GM12878 (cell line): Measurements from ENCODE around the gene TTC33. TPM values are rescaled to one million over a fixed set of nuclear protein-coding genes. Genes with fewer than 3 reads are reported as not detected.

Experiments used
- ATAC-seq: fragments of 200-7000 bp; cut with Tn5 transposase; 3 replicates; pipeline ENCODE4 v1.9.1; 2020; ENCODE audit warnings: mild to moderate bottlenecking, moderate library complexity
- BruUV-seq: library from RNA; stranded (reverse); fragments of 400-500 nt; replicated peaks from 2 replicates; lab custom pipeline; 2021; lab: Mats Ljungman, UMichigan
- CTCF ChIA-PET: fragments of 300-600 bp; sonication (Branson Sonifier 250); formaldehyde crosslinking; extraction: SDS; loops from one replicate; lab custom pipeline; 2021; ENCODE audit warnings: inconsistent platforms; lab: Yijun Ruan, JAX
- POLR2A ChIA-PET: fragments of 350-600 bp; formaldehyde crosslinking; extraction: SDS; loops from one replicate; lab custom pipeline; 2021; ENCODE audit warnings: inconsistent platforms; lab: Charles Lee
- RAD21 ChIA-PET: fragments of 300-600 bp; sonication (Branson Sonifier 250); formaldehyde crosslinking; loops from one replicate; lab custom pipeline; 2023; ENCODE audit warnings: antibody characterized with exemption; ENCODE audit not compliant: unreplicated experiment; lab: Charles Lee
- SMC1A ChIA-PET: fragments of 300-600 bp; sonication (Branson Sonifier 250); formaldehyde crosslinking; loops from one replicate; lab custom pipeline; 2023; ENCODE audit not compliant: unreplicated experiment, uncharacterized antibody; lab: Charles Lee
- DNase-seq: peaks from one replicate; pipeline ENCODE4 v3.0.0-alpha.2; 2011; ENCODE audit warnings: low read depth, low spot score
- FAIRE-seq: peaks from 3 replicates; lab custom pipeline; 2011; peaks lifted over from hg19 to GRCh38; lab: Jason Lieb, UNC
- H2AFZ ChIP-seq: 2 replicates; pipeline ENCODE4 v1.6.0; 2011; ENCODE audit warnings: low read depth, low read length, control low read depth; ENCODE audit not compliant: control insufficient read depth
- H3K27ac ChIP-seq: 2 replicates; pipeline ENCODE4 v1.5.1; 2011; ENCODE audit warnings: control low read depth; ENCODE audit not compliant: control insufficient read depth, insufficient read depth
- H3K27me3 ChIP-seq, 2 experiments: replicated peaks in 1 of 2; 2 replicates each; pipeline versions ENCODE4 v1.6.0 to v1.6.1; 2011; ENCODE audit warnings: low read length in 1 of 2; ENCODE audit not compliant: control insufficient read depth in 2 of 2, insufficient read depth in 2 of 2
- H3K36me3 ChIP-seq, 2 experiments: 2 replicates each; pipeline ENCODE4 v1.5.1; 2011; ENCODE audit warnings: low read length in 1 of 2; ENCODE audit not compliant: control insufficient read depth in 2 of 2, insufficient read depth in 2 of 2
- H3K4me1 ChIP-seq: 2 replicates; pipeline ENCODE4 v1.6.1; 2011; ENCODE audit warnings: mild to moderate bottlenecking, low read length, moderate library complexity, mixed read lengths; ENCODE audit not compliant: control insufficient read depth, insufficient read depth
- H3K4me2 ChIP-seq: 2 replicates; pipeline ENCODE4 v1.6.0; 2011; ENCODE audit warnings: control low read depth; ENCODE audit not compliant: control insufficient read depth, insufficient read depth
- H3K4me3 ChIP-seq: fragments of 200-600 bp; sonication (generic); 2 replicates; pipeline ENCODE4 v1.5.1; 2016
- H3K79me2 ChIP-seq: 2 replicates; pipeline ENCODE4 v1.6.0; 2011; ENCODE audit warnings: low read length; ENCODE audit not compliant: control insufficient read depth, insufficient read depth
- H3K9ac ChIP-seq: 2 replicates; pipeline ENCODE4 v1.8.0; 2011; ENCODE audit warnings: low read length, control low read depth, mixed read lengths; ENCODE audit not compliant: control insufficient read depth, insufficient read depth
- H3K9me3 ChIP-seq: replicated peaks from 3 replicates; pipeline ENCODE4 v1.5.1; 2011; ENCODE audit warnings: mild to moderate bottlenecking, low read length; ENCODE audit not compliant: control insufficient read depth, insufficient read depth
- H4K20me1 ChIP-seq: 2 replicates; pipeline ENCODE4 v1.6.0; 2011; ENCODE audit not compliant: control insufficient read depth, insufficient read depth
- ATF7 ChIP-seq: fragments of 450-650 bp; IDR thresholded peaks from 2 replicates; pipeline ENCODE4 v1.6.1; 2016; ENCODE audit warnings: low read depth, mild to moderate bottlenecking
- CBFB ChIP-seq: IDR thresholded peaks from 2 replicates; pipeline ENCODE4 v1.6.1; 2016; ENCODE audit warnings: antibody characterized with exemption, low read depth
- CHD1 ChIP-seq: IDR thresholded peaks from 2 replicates; pipeline ENCODE4 v1.6.1; 2012; ENCODE audit warnings: low read depth, low read length, improper control_type of control experiment
- CHD2 ChIP-seq: IDR thresholded peaks from 2 replicates; pipeline ENCODE4 v1.6.1; 2011; ENCODE audit warnings: low read depth, low read length, improper control_type of control experiment, borderline replicate concordance
- CREB1 ChIP-seq: IDR thresholded peaks from 2 replicates; pipeline ENCODE4 v1.6.1; 2012; ENCODE audit warnings: low read depth, mild to moderate bottlenecking, inconsistent platforms
- EED ChIP-seq: sonication (generic); IDR thresholded peaks from 2 replicates; pipeline ENCODE4 v1.6.1; 2016; ENCODE audit warnings: antibody characterized with exemption, low read depth
- NBN ChIP-seq: fragments of 450-650 bp; IDR thresholded peaks from 2 replicates; pipeline ENCODE4 v1.6.1; 2016
- NFIC ChIP-seq: IDR thresholded peaks from 2 replicates; pipeline ENCODE4 v1.6.1; 2012; ENCODE audit warnings: low read depth, mild to moderate bottlenecking, inconsistent platforms, low read length, moderate library complexity
- POLR2AphosphoS2 ChIP-seq: IDR thresholded peaks from 2 replicates; pipeline ENCODE4 v1.6.1; 2011; ENCODE audit warnings: low read depth, mild to moderate bottlenecking, low read length, improper control_type of control experiment, moderate library complexity
- POU2F2 ChIP-seq: IDR thresholded peaks from 3 replicates; pipeline ENCODE4 v1.6.1; 2011; ENCODE audit warnings: low read depth, mild to moderate bottlenecking, low read length, borderline replicate concordance
- RAD51 ChIP-seq: fragments of 450-650 bp; IDR thresholded peaks from 2 replicates; pipeline ENCODE4 v1.6.1; 2016; ENCODE audit warnings: moderate library complexity, mild to moderate bottlenecking, inconsistent platforms
- SMAD5 ChIP-seq: IDR thresholded peaks from 2 replicates; pipeline ENCODE4 v1.6.1; 2016; ENCODE audit warnings: antibody characterized with exemption, low read depth
- SREBF1 ChIP-seq: IDR thresholded peaks from 2 replicates; pipeline ENCODE4 v1.6.1; 2012; ENCODE audit warnings: mild to moderate bottlenecking, low read length
- ZNF622 ChIP-seq: fragments of 450-650 bp; IDR thresholded peaks from 2 replicates; pipeline ENCODE4 v1.6.1; 2017; ENCODE audit warnings: mild to moderate bottlenecking, inconsistent platforms
- WGBS: methylation state at CpG from one replicate; pipeline ENCODE4 v1.1.6; 2016; ENCODE audit warnings: low lambda C conversion rate; ENCODE audit not compliant: insufficient replicate concordance, insufficient coverage; ENCODE audit errors: missing lambda C conversion rate; 5-methylcytosine and 5-hydroxymethylcytosine counted together
- in situ Hi-C: fragments of 300-500 bp; cut with MboI; formaldehyde crosslinking; loops from 9 replicates; pipeline ENCODE4 v1.14.3; 2018; ENCODE audit warnings: mixed read lengths
- intact Hi-C: fragments of 100-400 bp; cut with micrococcal nuclease; formaldehyde crosslinking; loops from one replicate; pipeline ENCODE4 v1.14.2; 2022; ENCODE audit not compliant: unreplicated experiment
- polyA plus RNA-seq, 11 experiments: library from polyadenylated mRNA; depleted of rRNA in 4 of 11; unstranded in 6 of 11; stranded (reverse) in 5 of 11; fragments of >200 nt; fragmentation: Nextera tagmentation in 4 of 11; fragmentation: Illumina TruSeq in 1 of 11; extraction: Ambion mirVana in 4 of 11; extraction: Trizol in 1 of 11; gene quantifications; 1 replicate in 1 of 11; 2 replicates in 10 of 11; pipeline versions ENCODE4 v1.2.1 to v1.2.3, GENCODE V29; 2011 to 2016; ENCODE audit warnings: inconsistent platforms in 2 of 11, missing spikeins in 2 of 11, low read depth in 1 of 11
- total RNA-seq, 4 experiments: library from RNA; depleted of rRNA in 3 of 4; stranded (reverse); fragments of >200 nt in 3 of 4; fragmentation: Illumina TruSeq in 1 of 4; extraction: Trizol in 1 of 4; gene quantifications; 2 replicates each; pipeline versions ENCODE4 v1.2.1 to v1.2.3, GENCODE V29; 2013 to 2021
- TF ChIP-seq, protein P1 (sequence below): fragments of 150-350 bp; IDR thresholded peaks from 2 replicates; pipeline ENCODE4 v1.6.1; 2016; ENCODE audit warnings: low read depth, low read length
- TF ChIP-seq, protein P2 (sequence below): fragments of 450-650 bp; IDR thresholded peaks from 2 replicates; pipeline ENCODE4 v1.6.1; 2017; ENCODE audit warnings: mild to moderate bottlenecking, low read depth, inconsistent platforms; ENCODE audit not compliant: poor library complexity, severe bottlenecking
- TF ChIP-seq, protein P3 (sequence below): IDR thresholded peaks from 2 replicates; pipeline ENCODE4 v1.6.1; 2011; ENCODE audit warnings: low read depth, low read length, improper control_type of control experiment, borderline replicate concordance

The TTC33 gene
- total and polyA plus RNA-seq, 10 of the 15 experiments (the other 5 are each of a cell fraction or from before 2014, with no cell fraction given): 7.9 to 22.3 (median 14.6) TPM

DNA sequence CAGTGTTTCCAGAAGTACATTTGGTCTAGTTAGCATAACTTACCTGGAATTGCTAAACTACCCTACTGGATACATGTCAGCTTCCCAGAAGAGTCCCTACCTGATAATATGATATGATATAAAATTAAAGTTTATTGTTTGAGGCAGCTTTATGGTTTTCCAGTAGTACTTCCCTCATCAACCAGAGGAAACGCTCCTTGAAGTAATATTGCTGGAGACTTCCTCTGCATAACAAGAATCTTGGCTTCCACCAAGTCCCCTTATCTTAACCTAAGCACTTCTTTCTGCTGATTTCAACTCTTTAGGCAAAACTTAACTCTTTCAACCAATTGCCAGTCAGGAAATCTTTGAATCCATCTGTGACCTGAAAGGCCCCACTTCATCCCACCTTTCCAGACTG lies 290.3 kb downstream of the TTC33 start (continued):
- TF ChIP-seq, protein P1, sequence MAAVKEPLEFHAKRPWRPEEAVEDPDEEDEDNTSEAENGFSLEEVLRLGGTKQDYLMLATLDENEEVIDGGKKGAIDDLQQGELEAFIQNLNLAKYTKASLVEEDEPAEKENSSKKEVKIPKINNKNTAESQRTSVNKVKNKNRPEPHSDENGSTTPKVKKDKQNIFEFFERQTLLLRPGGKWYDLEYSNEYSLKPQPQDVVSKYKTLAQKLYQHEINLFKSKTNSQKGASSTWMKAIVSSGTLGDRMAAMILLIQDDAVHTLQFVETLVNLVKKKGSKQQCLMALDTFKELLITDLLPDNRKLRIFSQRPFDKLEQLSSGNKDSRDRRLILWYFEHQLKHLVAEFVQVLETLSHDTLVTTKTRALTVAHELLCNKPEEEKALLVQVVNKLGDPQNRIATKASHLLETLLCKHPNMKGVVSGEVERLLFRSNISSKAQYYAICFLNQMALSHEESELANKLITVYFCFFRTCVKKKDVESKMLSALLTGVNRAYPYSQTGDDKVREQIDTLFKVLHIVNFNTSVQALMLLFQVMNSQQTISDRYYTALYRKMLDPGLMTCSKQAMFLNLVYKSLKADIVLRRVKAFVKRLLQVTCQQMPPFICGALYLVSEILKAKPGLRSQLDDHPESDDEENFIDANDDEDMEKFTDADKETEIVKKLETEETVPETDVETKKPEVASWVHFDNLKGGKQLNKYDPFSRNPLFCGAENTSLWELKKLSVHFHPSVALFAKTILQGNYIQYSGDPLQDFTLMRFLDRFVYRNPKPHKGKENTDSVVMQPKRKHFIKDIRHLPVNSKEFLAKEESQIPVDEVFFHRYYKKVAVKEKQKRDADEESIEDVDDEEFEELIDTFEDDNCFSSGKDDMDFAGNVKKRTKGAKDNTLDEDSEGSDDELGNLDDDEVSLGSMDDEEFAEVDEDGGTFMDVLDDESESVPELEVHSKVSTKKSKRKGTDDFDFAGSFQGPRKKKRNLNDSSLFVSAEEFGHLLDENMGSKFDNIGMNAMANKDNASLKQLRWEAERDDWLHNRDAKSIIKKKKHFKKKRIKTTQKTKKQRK: no peak
- TF ChIP-seq CHD1: no peak
- TF ChIP-seq, protein P2, sequence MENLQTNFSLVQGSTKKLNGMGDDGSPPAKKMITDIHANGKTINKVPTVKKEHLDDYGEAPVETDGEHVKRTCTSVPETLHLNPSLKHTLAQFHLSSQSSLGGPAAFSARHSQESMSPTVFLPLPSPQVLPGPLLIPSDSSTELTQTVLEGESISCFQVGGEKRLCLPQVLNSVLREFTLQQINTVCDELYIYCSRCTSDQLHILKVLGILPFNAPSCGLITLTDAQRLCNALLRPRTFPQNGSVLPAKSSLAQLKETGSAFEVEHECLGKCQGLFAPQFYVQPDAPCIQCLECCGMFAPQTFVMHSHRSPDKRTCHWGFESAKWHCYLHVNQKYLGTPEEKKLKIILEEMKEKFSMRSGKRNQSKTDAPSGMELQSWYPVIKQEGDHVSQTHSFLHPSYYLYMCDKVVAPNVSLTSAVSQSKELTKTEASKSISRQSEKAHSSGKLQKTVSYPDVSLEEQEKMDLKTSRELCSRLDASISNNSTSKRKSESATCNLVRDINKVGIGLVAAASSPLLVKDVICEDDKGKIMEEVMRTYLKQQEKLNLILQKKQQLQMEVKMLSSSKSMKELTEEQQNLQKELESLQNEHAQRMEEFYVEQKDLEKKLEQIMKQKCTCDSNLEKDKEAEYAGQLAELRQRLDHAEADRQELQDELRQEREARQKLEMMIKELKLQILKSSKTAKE: no peak
- no peak for TF ChIP-seq EED
- no peak for TF ChIP-seq CHD2
- TF ChIP-seq SREBF1: no peak
- TF ChIP-seq POU2F2: no peak

DNA sequence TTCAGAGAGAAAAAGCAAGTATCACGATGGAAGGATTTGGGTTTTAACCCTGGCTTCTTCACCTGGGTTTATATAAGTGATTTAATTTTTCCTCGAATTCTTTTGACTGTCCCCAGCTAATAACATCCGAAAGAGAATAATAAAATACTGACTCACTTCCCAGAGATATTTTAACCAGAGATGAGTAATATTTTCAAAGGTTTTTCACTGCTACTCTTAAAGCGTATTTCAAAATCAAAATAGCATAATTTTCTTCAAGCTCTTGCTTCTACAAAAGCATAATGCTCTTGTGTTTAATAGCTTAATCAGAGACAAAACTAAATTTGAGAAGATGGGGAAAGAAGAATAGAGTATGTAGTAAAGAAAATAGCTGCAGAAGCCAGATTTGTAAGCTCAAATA lies 291.2 kb downstream of the TTC33 start:
- FAIRE-seq: no peak
- DNase-seq: no peak
- in situ Hi-C loops (no loop called here), intact Hi-C loops (no loop called here)
- H3K27ac ChIP-seq: no peak overlapping the region
- no peak overlapping the region for H3K4me3 ChIP-seq
- no peak overlapping the region for H2AFZ ChIP-seq
- ChIA-PET RAD21 (no interaction called here), CTCF (interaction anchor here (0.8 to 1.6 kb wide), 2 partner anchors 8 to 12 kb away, joined by 3 to 6 read pairs; no protein-coding TSS in a partner anchor), POLR2A (no interaction called here), SMC1A (interaction anchor here (0.6 to 2.5 kb wide), 7 partner anchors 8 to 221 kb away, joined by 3 to 23 read pairs (median 3); no protein-coding TSS in a partner anchor)
- H3K4me1 ChIP-seq: no peaks in the 10 kb centered on the region
- no peaks in the 10 kb centered on the region for H3K79me2 ChIP-seq
- no peak overlapping the region for H3K9ac ChIP-seq
- H3K27me3 ChIP-seq: no peaks in the 10 kb centered on the region
- H3K9me3 ChIP-seq: no peaks in the 10 kb centered on the region
- ATAC-seq: no peak
- no peaks in the 10 kb centered on the region for H4K20me1 ChIP-seq
- H3K4me2 ChIP-seq: no peak overlapping the region
- H3K36me3 ChIP-seq: no peaks in the 10 kb centered on the region
- no TSS peak for BruUV-seq
- WGBS: 23% methylated on average over 4 of the region's 4 CpGs
- TF ChIP-seq NFIC (no peak), ATF7 (no peak), CBFB (no peak), SMAD5 (no peak), RAD51 (no peak), CREB1 (no peak), ZNF622 (no peak), NBN (no peak), POLR2AphosphoS2 (no peak)
- TF ChIP-seq, protein P3, sequence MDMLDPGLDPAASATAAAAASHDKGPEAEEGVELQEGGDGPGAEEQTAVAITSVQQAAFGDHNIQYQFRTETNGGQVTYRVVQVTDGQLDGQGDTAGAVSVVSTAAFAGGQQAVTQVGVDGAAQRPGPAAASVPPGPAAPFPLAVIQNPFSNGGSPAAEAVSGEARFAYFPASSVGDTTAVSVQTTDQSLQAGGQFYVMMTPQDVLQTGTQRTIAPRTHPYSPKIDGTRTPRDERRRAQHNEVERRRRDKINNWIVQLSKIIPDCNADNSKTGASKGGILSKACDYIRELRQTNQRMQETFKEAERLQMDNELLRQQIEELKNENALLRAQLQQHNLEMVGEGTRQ: no peak
